CD4-positive, alpha-beta T cell treated with Interleukin-17A for 1 hour (primary cell): ENCODE data around the gene FBXL7.

Source experiments
- DNase-seq: peaks from one replicate; pipeline ENCODE4 v3.0.0-alpha.2; 2020

Gene FBXL7

GRCh38 chr5:15620501-15620900 is 120.5 kb downstream of the FBXL7 start:
- DNase-seq: no peak

- DNase-seq: no peak
Observed at GRCh38 chr5:15621094-15621493, 121.1 kb downstream of the FBXL7 start.

GRCh38 chr5:15623794-15624193 is 123.8 kb downstream of the FBXL7 start:
- DNase-seq: no peak

- DNase-seq: no peak
Observed at GRCh38 chr5:15627109-15627508, 127.1 kb downstream of the FBXL7 start.

GRCh38 chr5:15627647-15628046 is 127.7 kb downstream of the FBXL7 start:
- DNase-seq: no peak

- DNase-seq: no peak
Observed at GRCh38 chr5:15630441-15630840, 130.5 kb downstream of the FBXL7 start.

- no peak for DNase-seq
Observed at GRCh38 chr5:15634591-15635288, 134.8 kb downstream of the FBXL7 start.

GRCh38 chr5:15635289-15635616 is 135.3 kb downstream of the FBXL7 start:
- DNase-seq: no peak

- no peak for DNase-seq
Observed at GRCh38 chr5:15637345-15637744, 137.4 kb downstream of the FBXL7 start.

- no peak for DNase-seq
Observed at GRCh38 chr5:15637886-15638285, 137.9 kb downstream of the FBXL7 start.

- DNase-seq: no peak
Observed at GRCh38 chr5:15638296-15638695, 138.3 kb downstream of the FBXL7 start.

- no peak for DNase-seq
Observed at GRCh38 chr5:15639288-15639687, 139.3 kb downstream of the FBXL7 start.

- DNase-seq: no peak
Observed at GRCh38 chr5:15640116-15640515, 140.1 kb downstream of the FBXL7 start.

GRCh38 chr5:15643731-15644130 is 143.8 kb downstream of the FBXL7 start:
- no peak for DNase-seq

- DNase-seq: no peak
Observed at GRCh38 chr5:15645381-15646160, 145.6 kb downstream of the FBXL7 start.

GRCh38 chr5:15646371-15646770 is 146.4 kb downstream of the FBXL7 start:
- no peak for DNase-seq

- no peak for DNase-seq
Observed at GRCh38 chr5:15647251-15647650, 147.3 kb downstream of the FBXL7 start.

- DNase-seq: no peak
Observed at GRCh38 chr5:15650266-15650665, 150.3 kb downstream of the FBXL7 start.

- no peak for DNase-seq
Observed at GRCh38 chr5:15654779-15655178, 154.8 kb downstream of the FBXL7 start.

- DNase-seq: no peak
Observed at GRCh38 chr5:15655683-15656082, 155.7 kb downstream of the FBXL7 start.

GRCh38 chr5:15664961-15665360 is 165.0 kb downstream of the FBXL7 start:
- DNase-seq: no peak

- DNase-seq: no peak
Observed at GRCh38 chr5:15669826-15670225, 169.8 kb downstream of the FBXL7 start.

- DNase-seq: no peak
Observed at GRCh38 chr5:15674716-15675115, 174.7 kb downstream of the FBXL7 start.

GRCh38 chr5:15676591-15676990 is 176.6 kb downstream of the FBXL7 start:
- DNase-seq: no peak

GRCh38 chr5:15679161-15679560 is 179.2 kb downstream of the FBXL7 start:
- DNase-seq: no peak
